Breast epithelium (tissue), 4 donors: ENCODE measurements around the gene RAB21. TPM values are rescaled to one million over a fixed set of nuclear protein-coding genes. Genes with fewer than 3 reads are reported as not detected.

Source experiments
- DNase-seq, 2 donors: peaks; one replicate each; pipeline ENCODE4 v3.0.0-alpha.2; 2019; ENCODE audit warnings: low spot score in 2 of 2
- H3K27ac ChIP-seq, 2 donors: fragments of 200-600 bp; sonication (generic) in 1 of 2; one replicate each; pipeline ENCODE4 v1.5.1; 2016 to 2019; ENCODE audit warnings: mild to moderate bottlenecking in 1 of 2
- H3K27me3 ChIP-seq, 2 donors: fragments of 200-600 bp; sonication (generic) in 1 of 2; one replicate each; pipeline versions ENCODE4 v1.5.1 to v1.6.0; 2017 to 2019; ENCODE audit warnings: control low read depth in 1 of 2, mild to moderate bottlenecking in 1 of 2
- H3K36me3 ChIP-seq: fragments of 200-600 bp; one replicate; pipeline ENCODE4 v1.5.1; 2019
- H3K4me1 ChIP-seq, 2 donors: fragments of 200-600 bp; sonication (generic); one replicate each; pipeline ENCODE4 v1.5.1; 2016 to 2019; ENCODE audit warnings: control low read depth in 1 of 2
- H3K4me3 ChIP-seq, 3 donors: fragments of 200-600 bp; sonication (generic); 1 replicate in 2 of 3; 2 replicates in 1 of 3; pipeline ENCODE4 v1.5.1; 2016 to 2019; ENCODE audit warnings: mild to moderate bottlenecking in 3 of 3, moderate library complexity in 2 of 3
- H3K9me3 ChIP-seq, 2 donors: fragments of 200-600 bp; sonication (generic) in 1 of 2; one replicate each; pipeline ENCODE4 v1.5.1; 2016 to 2019; ENCODE audit warnings: control low read depth in 1 of 2
- CTCF ChIP-seq, 3 donors: fragments of 450-650 bp; IDR thresholded peaks; one replicate each; pipeline ENCODE4 v1.5.1; 2016 to 2017; ENCODE audit warnings: antibody characterized with exemption in 3 of 3, mild to moderate bottlenecking in 3 of 3, moderate library complexity in 3 of 3
- POLR2A ChIP-seq: fragments of 450-650 bp; IDR thresholded peaks from one replicate; pipeline ENCODE4 v1.6.1; 2016; ENCODE audit warnings: antibody characterized with exemption, mild to moderate bottlenecking, moderate library complexity
- POLR2AphosphoS5 ChIP-seq, 3 donors: sonication (generic); formaldehyde crosslinking; IDR thresholded peaks; one replicate each; pipeline ENCODE4 v1.6.1; 2017; ENCODE audit warnings: antibody characterized with exemption in 3 of 3
- intact Hi-C: fragments of 100-400 bp; cut with DNase I; formaldehyde crosslinking; loops from one replicate; pipeline ENCODE4 v1.15.1; 2023; ENCODE audit warnings: low total_unique reads
- total RNA-seq, 3 donors: library from RNA; depleted of rRNA; stranded (reverse); fragments of >200 nt; gene quantifications; one replicate each; pipeline ENCODE4 v1.1.0, GENCODE V29; 2016

RAB21 gene
- total RNA-seq, 3 donors from 2014 or later = 22.1 to 26.9 (median 22.6) TPM

DNA sequence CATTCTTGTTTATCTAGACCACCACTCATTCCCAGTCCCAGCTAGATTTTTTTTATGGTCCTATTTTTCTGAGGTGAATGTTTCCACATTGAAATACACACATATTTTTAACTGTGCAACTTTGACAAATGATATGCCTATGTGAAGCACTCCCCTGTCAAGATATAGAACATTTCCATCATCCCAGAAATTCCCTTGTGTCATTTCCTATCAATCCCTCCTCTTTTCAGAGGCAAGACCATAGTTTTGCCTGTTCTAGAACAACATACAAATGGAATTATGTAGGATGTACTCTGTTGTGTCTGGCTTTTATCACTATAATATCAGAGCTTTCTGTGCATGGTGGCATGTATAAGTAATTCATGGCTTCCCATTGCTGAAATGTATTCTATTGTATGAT, 36.1 kb upstream of the RAB21 start:
- Histone ChIP-seq H3K27ac (no peak overlapping the region), H3K9me3 (peaks cover 0 to 7% of the 10 kb centered on the region in 2 donors), H3K4me3 (no peak overlapping the region), H3K27me3 (no peaks in the 10 kb centered on the region), H3K36me3 (no peaks in the 10 kb centered on the region), H3K4me1 (no peaks in the 10 kb centered on the region)
- intact Hi-C loops = no loop called here
- no peak for TF ChIP-seq POLR2A
- TF ChIP-seq CTCF (IDR thresholded peaks at IDR 0.05) = no peak
- no peak for TF ChIP-seq POLR2AphosphoS5 (IDR thresholded peaks at IDR 0.05)
- DNase-seq = no peak

DNA sequence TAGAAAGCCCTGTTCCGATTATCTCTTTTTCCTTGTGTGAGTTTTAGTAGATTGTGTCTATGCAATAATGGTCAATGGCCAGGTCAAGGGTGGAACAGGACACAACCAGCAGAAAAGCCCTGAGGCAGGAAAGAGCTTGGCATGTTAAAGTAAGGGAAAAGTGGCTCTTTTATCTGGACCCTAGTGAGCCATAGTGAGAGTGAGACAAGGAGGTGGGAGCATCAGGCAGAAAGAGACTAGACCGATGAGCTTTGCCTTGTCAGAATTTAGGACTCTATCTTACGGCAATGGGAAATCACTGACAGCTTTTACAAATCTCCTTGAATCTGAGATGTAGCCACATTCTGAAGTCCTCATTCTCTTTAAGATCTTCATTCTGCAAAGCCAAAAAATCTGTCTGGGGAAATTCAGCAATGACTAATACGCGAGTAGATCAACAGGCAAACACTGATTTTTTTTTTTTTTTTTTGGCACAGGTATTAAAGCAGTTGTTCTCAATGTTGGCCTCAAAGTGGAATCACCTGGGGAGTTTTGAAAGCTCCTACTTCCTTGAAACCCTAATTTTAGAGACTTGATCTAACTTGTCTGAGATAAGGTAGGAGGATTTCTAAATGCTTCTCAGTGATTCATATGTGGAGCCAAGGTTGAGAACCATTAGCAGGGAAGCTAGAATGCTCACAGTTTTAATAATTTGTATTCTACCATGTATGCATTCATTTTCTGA, 34.9 kb upstream of the RAB21 start:
- H3K27ac ChIP-seq = no peak overlapping the region
- intact Hi-C loops = no loop called here
- TF ChIP-seq POLR2A = no peak
- TF ChIP-seq POLR2AphosphoS5 (IDR thresholded peaks at IDR 0.05) = no peak
- no peak for TF ChIP-seq CTCF (IDR thresholded peaks at IDR 0.05)
- H3K36me3 ChIP-seq = no peaks in the 10 kb centered on the region
- no peak for DNase-seq
- no peaks in the 10 kb centered on the region for H3K4me1 ChIP-seq
- no peak overlapping the region for H3K4me3 ChIP-seq
- H3K9me3 ChIP-seq = peaks cover 0 to 7% of the 10 kb centered on the region in 2 donors
- no peaks in the 10 kb centered on the region for H3K27me3 ChIP-seq

DNA sequence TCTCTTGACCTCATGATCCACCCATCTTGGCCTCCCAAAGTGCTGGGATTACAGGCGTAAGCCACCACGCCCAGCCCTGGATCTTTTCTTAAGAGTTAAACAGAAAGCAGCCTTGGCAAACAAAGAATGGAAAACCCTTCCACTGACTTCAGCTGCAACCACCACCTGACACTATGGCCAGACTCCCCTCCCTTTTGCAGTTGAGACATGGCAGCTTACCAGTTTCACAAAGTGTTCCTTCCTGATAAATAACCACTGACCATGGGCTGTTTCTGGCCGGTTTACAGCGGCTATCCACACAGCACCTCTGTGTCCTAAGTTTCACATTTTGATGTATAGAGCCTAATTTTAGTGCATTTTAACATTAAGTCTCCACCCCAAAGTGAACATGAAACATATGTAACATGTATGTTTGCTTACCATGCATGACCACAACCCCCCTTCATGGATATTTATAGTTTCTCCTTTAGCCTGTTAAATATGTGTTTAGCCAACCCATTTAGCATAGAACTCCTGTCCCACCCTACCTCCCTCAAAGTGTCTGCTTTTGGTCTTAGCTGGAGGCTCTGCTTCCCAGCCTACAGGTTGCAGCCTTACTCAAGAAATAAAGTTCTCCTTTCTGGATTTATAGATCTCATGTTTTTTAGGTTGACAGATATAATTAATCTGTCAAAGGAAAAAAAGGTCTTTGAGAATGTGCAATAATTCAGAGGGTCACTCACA, 32.7 kb upstream of the RAB21 start:
- no peak for DNase-seq
- Histone ChIP-seq H3K4me3 (no peak overlapping the region), H3K4me1 (no peaks in the 10 kb centered on the region), H3K9me3 (no peaks in the 10 kb centered on the region), H3K27me3 (no peaks in the 10 kb centered on the region), H3K27ac (no peak overlapping the region), H3K36me3 (no peaks in the 10 kb centered on the region)
- TF ChIP-seq POLR2AphosphoS5 (IDR thresholded peaks at IDR 0.05) = no peak
- TF ChIP-seq CTCF (IDR thresholded peaks at IDR 0.05) = no peak
- TF ChIP-seq POLR2A = no peak
- intact Hi-C loops = no loop called here

- intact Hi-C loops = no loop called here
- Histone ChIP-seq H3K36me3 (no peaks in the 10 kb centered on the region), H3K4me1 (no peaks in the 10 kb centered on the region), H3K9me3 (no peaks in the 10 kb centered on the region), H3K27ac (no peak overlapping the region), H3K27me3 (no peaks in the 10 kb centered on the region), H3K4me3 (no peak overlapping the region)
- TF ChIP-seq POLR2AphosphoS5 (IDR thresholded peaks at IDR 0.05) (no peak), CTCF (IDR thresholded peaks at IDR 0.05) (no peak), POLR2A (no peak)
- no peak for DNase-seq
Measured at GRCh38 chr12:71725011-71725410, 29.7 kb upstream of the RAB21 start.

- H3K4me3 ChIP-seq = no peak overlapping the region
- H3K27ac ChIP-seq = no peak overlapping the region
- intact Hi-C loops = no loop called here
- H3K27me3 ChIP-seq = no peaks in the 10 kb centered on the region
- H3K4me1 ChIP-seq = no peaks in the 10 kb centered on the region
- TF ChIP-seq POLR2AphosphoS5 (IDR thresholded peaks at IDR 0.05) = no peak
- DNase-seq = no peak
- no peaks in the 10 kb centered on the region for H3K36me3 ChIP-seq
- no peaks in the 10 kb centered on the region for H3K9me3 ChIP-seq
Measured at GRCh38 chr12:71726548-71726947, 28.1 kb upstream of the RAB21 start.
